GM23338 (cell line): ENCODE measurements around the gene EFHD2. TPM values are rescaled to one million over a fixed set of nuclear protein-coding genes. Genes with fewer than 3 reads are reported as not detected.

Experiments used
- ATAC-seq: fragments of 200-7000 bp; cut with Tn5 transposase; 3 replicates; pipeline ENCODE4 v1.9.1; 2020
- DNase-seq: peaks from one replicate; pipeline ENCODE4 v3.0.0-alpha.2; 2015; ENCODE audit warnings: low spot score
- H2AFZ ChIP-seq: fragments of 200-600 bp; sonication (generic); 2 replicates; pipeline ENCODE4 v1.8.0; 2016; ENCODE audit warnings: antibody characterized with exemption, mild to moderate bottlenecking, moderate library complexity
- H3F3A ChIP-seq: fragments of 200-600 bp; sonication (generic); replicated peaks from 2 replicates; pipeline ENCODE4 v1.8.0; 2017; ENCODE audit warnings: antibody characterized with exemption, mixed run types, low read depth
- H3K27ac ChIP-seq: fragments of 200-600 bp; sonication (generic); 2 replicates; pipeline ENCODE4 v1.6.1; 2016; ENCODE audit warnings: low read depth
- H3K27me3 ChIP-seq: fragments of 200-600 bp; sonication (generic); 2 replicates; pipeline ENCODE4 v1.8.0; 2016; ENCODE audit warnings: mild to moderate bottlenecking, mixed run types, moderate library complexity; ENCODE audit not compliant: insufficient read depth
- H3K36me3 ChIP-seq: fragments of 200-600 bp; sonication (generic); 2 replicates; pipeline ENCODE4 v1.8.0; 2016; ENCODE audit warnings: mild to moderate bottlenecking; ENCODE audit not compliant: insufficient read depth
- H3K4me1 ChIP-seq: fragments of 200-600 bp; sonication (generic); 2 replicates; pipeline ENCODE4 v1.8.0; 2016; ENCODE audit warnings: mild to moderate bottlenecking, moderate library complexity; ENCODE audit not compliant: insufficient read depth
- H3K4me2 ChIP-seq: fragments of 200-600 bp; sonication (generic); 2 replicates; pipeline ENCODE4 v1.7.1; 2017; ENCODE audit warnings: mixed run types
- H3K4me3 ChIP-seq: fragments of 200-600 bp; sonication (generic); 2 replicates; pipeline ENCODE4 v1.6.1; 2016; ENCODE audit warnings: mixed run types
- H3K79me2 ChIP-seq: fragments of 200-600 bp; sonication (generic); replicated peaks from 2 replicates; pipeline ENCODE4 v1.8.0; 2017; ENCODE audit warnings: mild to moderate bottlenecking; ENCODE audit not compliant: insufficient read depth
- H3K9me2 ChIP-seq: fragments of 200-600 bp; sonication (generic); 2 replicates; pipeline ENCODE4 v1.8.0; 2017; ENCODE audit not compliant: insufficient read depth
- H4K20me1 ChIP-seq: fragments of 200-600 bp; sonication (generic); replicated peaks from 2 replicates; pipeline ENCODE4 v1.8.0; 2017; ENCODE audit warnings: mild to moderate bottlenecking; ENCODE audit not compliant: insufficient read depth
- H3K27ac Mint-ChIP-seq: 2 replicates; pipeline ENCODE4 v1.8.0; 2020; ENCODE audit warnings: inconsistent platforms, mild to moderate bottlenecking, moderate library complexity, mixed read lengths
- H3K27me3 Mint-ChIP-seq: 3 replicates; pipeline ENCODE4 v1.8.0; 2022; ENCODE audit warnings: low read depth, mild to moderate bottlenecking, moderate library complexity, mixed read lengths, inconsistent platforms; ENCODE audit not compliant: insufficient read depth, poor library complexity
- H3K36me3 Mint-ChIP-seq: 3 replicates; pipeline ENCODE4 v1.8.0; 2021; ENCODE audit warnings: low read depth, mild to moderate bottlenecking, inconsistent platforms, moderate library complexity, mixed read lengths
- H3K4me1 Mint-ChIP-seq: 3 replicates; pipeline ENCODE4 v1.8.0; 2020; ENCODE audit warnings: mild to moderate bottlenecking, inconsistent platforms, mixed read lengths
- H3K4me3 Mint-ChIP-seq: 3 replicates; pipeline ENCODE4 v1.8.0; 2021; ENCODE audit warnings: moderate library complexity, mild to moderate bottlenecking, inconsistent platforms, mixed read lengths
- H3K9me3 Mint-ChIP-seq: 3 replicates; pipeline ENCODE4 v1.8.0; 2020; ENCODE audit warnings: moderate library complexity, mild to moderate bottlenecking, inconsistent platforms, mixed read lengths
- EZH2phosphoT487 ChIP-seq: fragments of 200-600 bp; sonication (generic); IDR thresholded peaks from one replicate; pipeline ENCODE4 v1.8.1; 2018; ENCODE audit warnings: antibody characterized with exemption; ENCODE audit not compliant: unreplicated experiment
- POLR2AphosphoS5 ChIP-seq: IDR thresholded peaks from 2 replicates; pipeline ENCODE4 v1.6.1; 2016; ENCODE audit warnings: antibody characterized with exemption, low read depth
- STAT1 ChIP-seq: IDR thresholded peaks from one replicate; pipeline ENCODE4 v1.6.1; 2016; ENCODE audit warnings: antibody characterized with exemption; ENCODE audit not compliant: unreplicated experiment
- ZNF114 ChIP-seq: fragments of 250-450 bp; sonication (Bioruptor Pico); IDR thresholded peaks from 2 replicates; pipeline ENCODE4 v1.5.0; 2020; ENCODE audit warnings: mild to moderate bottlenecking, moderate library complexity
- ZNF331 ChIP-seq: fragments of 250-450 bp; sonication (Bioruptor Pico); IDR thresholded peaks from 2 replicates; pipeline ENCODE4 v1.5.0; 2020; ENCODE audit warnings: low read depth, mild to moderate bottlenecking, moderate library complexity
- polyA plus RNA-seq: library from polyadenylated mRNA; unstranded; fragments of >200 nt; fragmentation: Nextera tagmentation; extraction: Ambion mirVana; gene quantifications from 2 replicates; pipeline ENCODE4 v1.2.1, GENCODE V29; 2016
- total RNA-seq: library from RNA; depleted of rRNA; stranded (reverse); fragments of >200 nt; shearing (Covaris generic); gene quantifications from 2 replicates; pipeline ENCODE4 v1.2.3, GENCODE V29; 2014
- TF ChIP-seq, protein P1 (sequence below), 2 experiments: fragments of 200-600 bp in 1 of 2; sonication (generic) in 1 of 2; conservative IDR thresholded peaks; 2 replicates each; pipeline versions ENCODE4 v1.5.1 to v1.6.1; 2016 to 2017; ENCODE audit warnings: antibody characterized with exemption in 2 of 2, low read depth in 2 of 2, mild to moderate bottlenecking in 2 of 2, moderate library complexity in 1 of 2
- TF ChIP-seq, protein P2 (sequence below): IDR thresholded peaks from 2 replicates; pipeline ENCODE4 v1.6.1; 2016; ENCODE audit warnings: antibody characterized with exemption
- TF ChIP-seq, protein P3 (sequence below): fragments of 250-450 bp; sonication (Bioruptor Pico); IDR thresholded peaks from 2 replicates; pipeline ENCODE4 v1.5.0; 2020; ENCODE audit warnings: mild to moderate bottlenecking, moderate library complexity

EFHD2 gene
- total and polyA plus RNA-seq, 2 experiments from 2014 or later, result 22.8 to 23.7 TPM

DNA sequence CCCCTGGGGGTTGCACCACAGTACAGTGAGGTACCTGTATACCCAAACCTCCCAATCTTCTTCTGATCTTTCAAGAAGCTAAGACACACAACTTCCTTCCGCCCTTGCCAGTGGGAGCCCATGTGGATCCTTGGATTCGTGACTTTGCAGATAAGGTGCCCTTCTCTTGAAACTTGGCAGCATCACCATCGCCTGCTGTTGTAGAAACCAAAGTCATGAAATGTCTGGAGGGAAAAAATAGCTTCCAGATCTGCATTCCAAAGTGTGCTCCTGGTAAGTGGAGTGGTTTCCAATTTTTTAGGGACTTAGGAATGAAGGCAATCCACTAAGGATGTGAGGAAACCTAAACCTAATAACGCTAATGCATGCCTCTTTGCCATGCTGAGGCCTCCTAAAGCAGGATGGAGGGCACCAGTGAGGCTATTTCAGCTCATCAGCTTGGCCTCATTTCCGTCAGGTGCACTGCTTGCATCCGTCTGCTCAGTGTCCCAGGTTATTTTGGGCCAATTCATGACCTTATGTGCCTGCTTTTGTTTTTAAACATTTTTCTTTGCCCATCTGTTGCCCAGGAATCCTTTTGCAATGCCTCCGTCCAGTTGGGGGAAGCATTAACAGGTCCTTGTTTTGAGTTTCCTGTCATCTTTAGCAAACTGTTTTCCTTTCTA lies 8.2 kb upstream of the EFHD2 start:
- Histone ChIP-seq H3K4me2 (no peak overlapping the region), H3K4me1 (no peaks in the 10 kb centered on the region), H2AFZ (no peak overlapping the region), H3K4me3 (no peak overlapping the region), H4K20me1 (no peaks in the 10 kb centered on the region), H3K79me2 (no peaks in the 10 kb centered on the region), H3F3A (no peaks in the 10 kb centered on the region), H3K27ac (no peak overlapping the region), H3K9me2 (no peaks in the 10 kb centered on the region), H3K36me3 (no peaks in the 10 kb centered on the region), H3K27me3 (no peaks in the 10 kb centered on the region)
- H3K27ac Mint-ChIP-seq, result no peak overlapping the region
- H3K4me1 Mint-ChIP-seq, result no peaks in the 10 kb centered on the region; the same call in 2 of the 3 replicates
- peaks cover 24% of the 10 kb centered on the region for H3K9me3 Mint-ChIP-seq
- DNase-seq (no peak), ATAC-seq (no peak)
- TF ChIP-seq EZH2phosphoT487, result no peak
- TF ChIP-seq ZNF114 (CRISPR knock-in tag), result no peak
- no peak for TF ChIP-seq ZNF331 (CRISPR knock-in tag)
- TF ChIP-seq POLR2AphosphoS5, result no peak
- TF ChIP-seq, protein P1, sequence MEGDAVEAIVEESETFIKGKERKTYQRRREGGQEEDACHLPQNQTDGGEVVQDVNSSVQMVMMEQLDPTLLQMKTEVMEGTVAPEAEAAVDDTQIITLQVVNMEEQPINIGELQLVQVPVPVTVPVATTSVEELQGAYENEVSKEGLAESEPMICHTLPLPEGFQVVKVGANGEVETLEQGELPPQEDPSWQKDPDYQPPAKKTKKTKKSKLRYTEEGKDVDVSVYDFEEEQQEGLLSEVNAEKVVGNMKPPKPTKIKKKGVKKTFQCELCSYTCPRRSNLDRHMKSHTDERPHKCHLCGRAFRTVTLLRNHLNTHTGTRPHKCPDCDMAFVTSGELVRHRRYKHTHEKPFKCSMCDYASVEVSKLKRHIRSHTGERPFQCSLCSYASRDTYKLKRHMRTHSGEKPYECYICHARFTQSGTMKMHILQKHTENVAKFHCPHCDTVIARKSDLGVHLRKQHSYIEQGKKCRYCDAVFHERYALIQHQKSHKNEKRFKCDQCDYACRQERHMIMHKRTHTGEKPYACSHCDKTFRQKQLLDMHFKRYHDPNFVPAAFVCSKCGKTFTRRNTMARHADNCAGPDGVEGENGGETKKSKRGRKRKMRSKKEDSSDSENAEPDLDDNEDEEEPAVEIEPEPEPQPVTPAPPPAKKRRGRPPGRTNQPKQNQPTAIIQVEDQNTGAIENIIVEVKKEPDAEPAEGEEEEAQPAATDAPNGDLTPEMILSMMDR (conservative IDR thresholded peaks at IDR 0.05; ENCODE audit: low read depth in 2 of 2), result no peak
- TF ChIP-seq, protein P2, sequence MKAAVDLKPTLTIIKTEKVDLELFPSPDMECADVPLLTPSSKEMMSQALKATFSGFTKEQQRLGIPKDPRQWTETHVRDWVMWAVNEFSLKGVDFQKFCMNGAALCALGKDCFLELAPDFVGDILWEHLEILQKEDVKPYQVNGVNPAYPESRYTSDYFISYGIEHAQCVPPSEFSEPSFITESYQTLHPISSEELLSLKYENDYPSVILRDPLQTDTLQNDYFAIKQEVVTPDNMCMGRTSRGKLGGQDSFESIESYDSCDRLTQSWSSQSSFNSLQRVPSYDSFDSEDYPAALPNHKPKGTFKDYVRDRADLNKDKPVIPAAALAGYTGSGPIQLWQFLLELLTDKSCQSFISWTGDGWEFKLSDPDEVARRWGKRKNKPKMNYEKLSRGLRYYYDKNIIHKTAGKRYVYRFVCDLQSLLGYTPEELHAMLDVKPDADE, result no peak
- TF ChIP-seq STAT1, result no peak
- TF ChIP-seq, protein P3, sequence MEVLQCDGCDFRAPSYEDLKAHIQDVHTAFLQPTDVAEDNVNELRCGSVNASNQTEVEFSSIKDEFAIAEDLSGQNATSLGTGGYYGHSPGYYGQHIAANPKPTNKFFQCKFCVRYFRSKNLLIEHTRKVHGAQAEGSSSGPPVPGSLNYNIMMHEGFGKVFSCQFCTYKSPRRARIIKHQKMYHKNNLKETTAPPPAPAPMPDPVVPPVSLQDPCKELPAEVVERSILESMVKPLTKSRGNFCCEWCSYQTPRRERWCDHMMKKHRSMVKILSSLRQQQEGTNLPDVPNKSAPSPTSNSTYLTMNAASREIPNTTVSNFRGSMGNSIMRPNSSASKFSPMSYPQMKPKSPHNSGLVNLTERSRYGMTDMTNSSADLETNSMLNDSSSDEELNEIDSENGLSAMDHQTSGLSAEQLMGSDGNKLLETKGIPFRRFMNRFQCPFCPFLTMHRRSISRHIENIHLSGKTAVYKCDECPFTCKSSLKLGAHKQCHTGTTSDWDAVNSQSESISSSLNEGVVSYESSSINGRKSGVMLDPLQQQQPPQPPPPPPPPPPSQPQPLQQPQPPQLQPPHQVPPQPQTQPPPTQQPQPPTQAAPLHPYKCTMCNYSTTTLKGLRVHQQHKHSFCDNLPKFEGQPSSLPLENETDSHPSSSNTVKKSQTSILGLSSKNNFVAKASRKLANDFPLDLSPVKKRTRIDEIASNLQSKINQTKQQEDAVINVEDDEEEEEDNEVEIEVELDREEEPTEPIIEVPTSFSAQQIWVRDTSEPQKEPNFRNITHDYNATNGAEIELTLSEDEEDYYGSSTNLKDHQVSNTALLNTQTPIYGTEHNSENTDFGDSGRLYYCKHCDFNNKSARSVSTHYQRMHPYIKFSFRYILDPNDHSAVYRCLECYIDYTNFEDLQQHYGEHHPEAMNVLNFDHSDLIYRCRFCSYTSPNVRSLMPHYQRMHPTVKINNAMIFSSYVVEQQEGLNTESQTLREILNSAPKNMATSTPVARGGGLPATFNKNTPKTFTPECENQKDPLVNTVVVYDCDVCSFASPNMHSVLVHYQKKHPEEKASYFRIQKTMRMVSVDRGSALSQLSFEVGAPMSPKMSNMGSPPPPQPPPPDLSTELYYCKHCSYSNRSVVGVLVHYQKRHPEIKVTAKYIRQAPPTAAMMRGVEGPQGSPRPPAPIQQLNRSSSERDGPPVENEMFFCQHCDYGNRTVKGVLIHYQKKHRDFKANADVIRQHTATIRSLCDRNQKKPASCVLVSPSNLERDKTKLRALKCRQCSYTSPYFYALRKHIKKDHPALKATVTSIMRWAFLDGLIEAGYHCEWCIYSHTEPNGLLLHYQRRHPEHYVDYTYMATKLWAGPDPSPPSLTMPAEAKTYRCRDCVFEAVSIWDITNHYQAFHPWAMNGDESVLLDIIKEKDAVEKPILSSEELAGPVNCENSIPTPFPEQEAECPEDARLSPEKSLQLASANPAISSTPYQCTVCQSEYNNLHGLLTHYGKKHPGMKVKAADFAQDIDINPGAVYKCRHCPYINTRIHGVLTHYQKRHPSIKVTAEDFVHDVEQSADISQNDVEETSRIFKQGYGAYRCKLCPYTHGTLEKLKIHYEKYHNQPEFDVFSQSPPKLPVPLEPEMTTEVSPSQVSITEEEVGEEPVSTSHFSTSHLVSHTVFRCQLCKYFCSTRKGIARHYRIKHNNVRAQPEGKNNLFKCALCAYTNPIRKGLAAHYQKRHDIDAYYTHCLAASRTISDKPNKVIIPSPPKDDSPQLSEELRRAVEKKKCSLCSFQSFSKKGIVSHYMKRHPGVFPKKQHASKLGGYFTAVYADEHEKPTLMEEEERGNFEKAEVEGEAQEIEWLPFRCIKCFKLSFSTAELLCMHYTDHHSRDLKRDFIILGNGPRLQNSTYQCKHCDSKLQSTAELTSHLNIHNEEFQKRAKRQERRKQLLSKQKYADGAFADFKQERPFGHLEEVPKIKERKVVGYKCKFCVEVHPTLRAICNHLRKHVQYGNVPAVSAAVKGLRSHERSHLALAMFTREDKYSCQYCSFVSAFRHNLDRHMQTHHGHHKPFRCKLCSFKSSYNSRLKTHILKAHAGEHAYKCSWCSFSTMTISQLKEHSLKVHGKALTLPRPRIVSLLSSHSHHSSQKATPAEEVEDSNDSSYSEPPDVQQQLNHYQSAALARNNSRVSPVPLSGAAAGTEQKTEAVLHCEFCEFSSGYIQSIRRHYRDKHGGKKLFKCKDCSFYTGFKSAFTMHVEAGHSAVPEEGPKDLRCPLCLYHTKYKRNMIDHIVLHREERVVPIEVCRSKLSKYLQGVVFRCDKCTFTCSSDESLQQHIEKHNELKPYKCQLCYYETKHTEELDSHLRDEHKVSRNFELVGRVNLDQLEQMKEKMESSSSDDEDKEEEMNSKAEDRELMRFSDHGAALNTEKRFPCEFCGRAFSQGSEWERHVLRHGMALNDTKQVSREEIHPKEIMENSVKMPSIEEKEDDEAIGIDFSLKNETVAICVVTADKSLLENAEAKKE (CRISPR knock-in tag), result no peak
- peaks cover 13% of the 10 kb centered on the region for H3K36me3 Mint-ChIP-seq
- H3K27me3 Mint-ChIP-seq, result peaks cover 1% of the 10 kb centered on the region
- no peak overlapping the region for H3K4me3 Mint-ChIP-seq
